NCI-H446 treated with DMSO at 0.1 percent for 48 hours (cell line): ENCODE results near the gene DNAJB1.
"Not testable (repeated sequence)": the region's sequence is repeated elsewhere in the genome, so short reads cannot be mapped to it uniquely, and the experiment has no call there.

Experiments used
- DNase-seq: peaks from one replicate; lab custom pipeline; 2025; lab: John Stamatoyannopoulos, UW

The DNAJB1 gene

DNA sequence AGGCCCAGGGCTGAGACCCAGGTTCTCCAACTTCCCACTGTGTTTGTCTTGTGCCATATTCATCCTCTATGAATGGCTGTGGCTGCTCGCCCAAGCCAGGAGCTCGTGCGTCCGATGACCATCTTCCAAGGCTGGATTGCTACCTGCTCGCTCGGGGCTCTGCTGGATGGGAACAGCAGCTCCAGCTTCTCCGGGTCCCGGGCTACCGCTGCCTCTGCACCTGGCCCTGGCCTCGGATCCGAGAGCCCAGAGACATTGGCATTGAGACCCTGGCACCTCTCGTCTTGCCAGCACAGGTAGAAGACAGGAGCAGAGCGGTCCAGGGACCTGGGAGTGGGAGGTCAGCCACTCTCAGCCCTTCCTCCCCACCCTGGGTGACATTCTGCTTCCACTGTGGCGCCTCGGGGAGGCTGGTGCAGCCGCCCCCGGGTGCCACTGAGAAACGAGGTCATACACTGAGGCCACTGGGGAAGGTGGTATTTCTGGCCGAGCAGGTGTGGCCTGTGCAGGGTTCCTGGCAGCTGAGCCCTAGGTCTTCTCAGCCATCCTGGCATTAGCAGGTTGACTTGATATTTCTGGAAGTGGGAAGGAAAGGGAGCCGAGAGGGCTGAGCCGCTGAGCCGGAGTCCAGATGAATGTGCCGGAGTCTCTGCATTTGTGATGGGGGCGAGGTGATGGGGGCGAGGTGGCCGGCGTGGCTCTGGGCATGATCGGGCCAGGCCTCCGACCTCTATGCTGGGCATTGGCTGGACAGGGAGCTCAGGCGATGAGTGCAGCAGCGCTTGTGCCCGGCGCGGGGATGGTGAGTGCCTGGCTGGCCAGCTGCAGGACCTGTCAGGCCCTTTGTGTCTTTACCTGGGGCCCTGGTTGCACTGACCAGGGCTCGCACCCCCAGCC is 35.1 kb upstream of the DNAJB1 start:
- DNase-seq: no peak

- not testable (repeated sequence) for DNase-seq
Observed at GRCh38 chr19:14552006-14552360, 33.8 kb upstream of the DNAJB1 start.

DNA sequence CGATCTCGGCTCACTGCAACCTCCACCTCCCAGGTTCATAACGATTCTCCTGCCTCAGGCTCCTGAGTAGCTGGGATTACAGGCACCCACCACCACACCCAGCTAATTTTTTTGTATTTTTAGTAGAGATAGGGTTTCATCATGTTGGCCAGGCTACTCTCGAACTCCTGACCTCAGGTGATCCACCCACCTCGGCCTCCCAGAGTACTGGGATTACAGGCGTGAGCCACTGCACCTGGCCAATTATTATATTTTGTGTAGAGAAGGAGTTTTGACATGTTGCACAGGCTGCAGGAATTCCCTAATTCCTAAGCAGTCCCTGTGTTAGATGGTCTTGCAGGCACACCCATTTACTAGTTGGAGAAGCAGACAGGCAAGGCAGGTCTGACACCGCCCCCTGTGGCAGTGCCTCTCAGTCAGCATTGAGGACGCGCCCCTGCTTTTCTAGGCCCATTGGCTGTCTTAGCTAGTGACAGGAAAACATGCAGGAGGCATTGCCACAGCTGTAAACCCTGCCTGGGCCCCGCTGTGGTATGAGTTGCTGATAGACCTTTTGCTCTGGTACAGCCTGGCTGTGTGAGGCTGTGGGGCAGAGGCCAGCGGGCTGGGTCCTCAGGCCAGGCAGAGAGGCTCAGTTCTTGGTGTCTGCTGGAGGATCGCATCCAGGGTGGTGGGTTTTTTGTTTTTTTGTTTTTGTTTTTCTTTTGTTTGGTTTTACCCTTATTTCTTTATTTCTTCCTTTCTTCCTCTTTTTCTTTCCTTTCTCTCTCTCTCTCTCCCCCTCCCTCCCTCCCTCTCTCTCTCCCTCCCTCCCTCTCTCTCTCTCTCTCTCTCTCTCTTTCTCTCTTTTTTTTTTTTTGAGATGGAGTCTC is 33.2 kb upstream of the DNAJB1 start:
- not testable (repeated sequence) for DNase-seq

- DNase-seq: no peak
Observed at GRCh38 chr19:14550201-14550754, 32.1 kb upstream of the DNAJB1 start.

DNA sequence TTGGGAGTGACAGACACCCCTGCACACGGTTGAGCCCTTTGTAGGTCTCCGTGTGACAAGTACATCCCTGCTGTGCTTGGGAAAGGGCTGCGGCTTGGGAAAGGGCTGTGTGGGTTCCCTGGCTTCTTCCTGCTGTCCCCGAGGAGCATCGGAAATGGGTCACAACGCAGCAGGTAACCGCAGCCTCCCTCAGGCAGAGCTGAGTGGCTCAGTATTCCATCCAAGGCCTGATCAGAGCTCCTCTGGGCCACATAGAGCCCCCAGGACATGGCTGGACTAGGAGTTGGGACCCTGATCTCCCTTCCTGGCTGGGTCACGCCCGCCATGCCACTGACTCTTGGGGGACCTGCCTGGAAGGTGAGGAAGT is 27.5 kb upstream of the DNAJB1 start:
- DNase-seq: no peak

DNA sequence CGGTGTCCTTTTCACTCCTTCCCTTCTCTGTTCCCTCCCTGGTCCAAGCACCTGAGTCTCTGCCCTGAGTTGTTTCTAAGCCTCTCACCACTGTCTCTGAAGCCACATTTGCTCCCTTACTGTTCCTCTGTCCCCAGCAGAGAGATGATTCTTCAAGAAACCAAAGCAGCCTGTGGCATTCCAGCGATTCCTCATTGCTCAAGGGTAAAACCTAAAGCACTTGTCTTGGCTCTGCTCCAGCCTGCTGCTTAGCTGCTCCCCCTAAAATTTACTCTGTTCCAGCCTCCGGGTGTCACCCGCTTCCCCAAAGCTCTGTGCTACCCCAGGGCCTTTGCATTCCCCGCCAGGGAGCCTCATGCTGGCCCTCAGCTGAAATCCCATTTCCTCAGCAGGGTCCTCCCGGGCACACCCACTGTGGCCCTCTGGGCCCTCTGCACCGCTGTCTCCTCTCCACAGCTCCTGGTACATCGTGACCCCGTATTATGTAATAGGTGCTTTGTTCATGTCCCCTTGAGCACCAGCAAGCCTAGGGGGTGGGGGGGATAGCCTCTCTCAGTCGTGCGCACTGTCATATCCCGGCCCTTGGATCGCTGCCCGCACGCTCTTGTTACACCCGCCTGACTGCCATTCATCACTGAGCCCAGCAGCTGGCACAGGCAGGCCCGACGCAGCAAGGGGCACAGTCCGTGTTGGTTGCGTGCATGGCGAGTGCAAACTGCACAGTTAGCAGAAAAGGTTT is 26.9 kb upstream of the DNAJB1 start:
- peak; percentile 64 for DNase-seq

- DNase-seq: no peak
Observed at GRCh38 chr19:14544047-14544446, 25.9 kb upstream of the DNAJB1 start.

DNA sequence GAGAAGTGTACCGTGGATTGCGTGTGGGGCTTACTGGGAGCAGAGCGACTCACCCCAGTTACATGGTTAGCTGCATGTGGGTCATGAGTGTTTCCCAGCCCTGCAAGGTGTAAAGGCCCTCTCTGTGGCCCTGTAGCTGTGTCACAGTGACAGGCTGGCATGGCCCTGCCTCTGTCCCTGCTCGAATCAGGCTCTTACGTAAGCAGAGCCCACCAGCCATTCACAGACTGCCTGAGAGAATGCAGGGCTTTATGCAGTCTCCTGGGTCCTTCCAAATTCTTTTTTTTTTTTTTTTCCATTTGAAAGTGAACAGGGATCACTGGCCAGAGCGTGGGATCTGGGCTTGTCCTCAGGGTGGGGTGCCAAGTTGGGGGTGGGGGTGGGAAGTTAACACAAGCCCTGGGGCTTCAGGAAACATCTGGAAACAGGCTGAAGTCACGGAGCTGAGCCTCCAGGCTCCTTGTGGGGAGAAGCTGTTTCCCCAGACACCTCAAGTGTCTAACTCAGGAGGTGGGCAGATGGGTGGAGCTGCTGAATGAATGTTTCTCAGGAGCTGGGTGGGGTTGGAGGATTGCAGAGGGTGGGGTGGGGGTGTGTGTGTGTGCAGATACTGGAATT is 24.6 kb upstream of the DNAJB1 start:
- no peak for DNase-seq

DNA sequence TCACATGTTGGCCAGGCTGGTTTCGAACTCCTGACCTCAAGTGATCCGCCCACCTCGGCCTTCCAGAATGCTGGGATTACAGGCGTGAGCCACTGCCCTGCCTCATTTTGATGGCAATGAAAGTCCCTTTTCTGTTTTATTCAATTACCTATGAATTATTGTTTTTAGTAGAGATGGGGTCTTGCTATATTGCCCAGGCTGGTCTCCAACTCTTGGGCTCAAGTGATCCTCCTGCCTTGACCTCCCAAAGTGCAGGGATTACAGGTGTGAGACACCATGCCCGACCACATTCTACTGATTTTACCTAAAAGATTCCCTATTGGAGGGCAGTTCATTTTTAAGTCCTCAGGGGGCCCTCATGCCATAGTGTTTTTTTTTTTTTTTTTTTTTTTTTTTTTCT is 23.8 kb upstream of the DNAJB1 start:
- not testable (repeated sequence) for DNase-seq

- DNase-seq: no peak
Observed at GRCh38 chr19:14540741-14541525, 22.7 kb upstream of the DNAJB1 start.

- DNase-seq: no peak
Observed at GRCh38 chr19:14536926-14537692, 18.9 kb upstream of the DNAJB1 start.

DNA sequence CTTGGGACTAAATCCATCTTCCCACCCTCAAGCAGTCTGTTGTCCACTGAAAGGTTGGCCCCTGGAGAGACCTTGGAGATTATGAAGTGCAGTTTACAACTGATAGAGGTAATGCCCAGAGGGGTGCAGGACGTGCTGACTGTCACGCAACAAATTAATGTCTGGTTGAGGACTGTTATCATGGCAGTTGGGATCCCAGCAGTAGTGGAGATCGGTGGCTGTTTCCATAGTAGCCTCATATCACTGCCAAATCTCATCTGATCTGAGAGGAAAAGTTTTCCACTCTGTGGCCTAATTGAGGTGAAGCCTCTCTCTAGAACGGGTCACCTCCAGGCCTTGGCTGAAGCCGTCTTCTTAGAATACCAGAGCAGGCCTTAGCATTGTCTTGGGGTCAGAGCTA is 15.3 kb upstream of the DNAJB1 start:
- DNase-seq: no peak

DNA sequence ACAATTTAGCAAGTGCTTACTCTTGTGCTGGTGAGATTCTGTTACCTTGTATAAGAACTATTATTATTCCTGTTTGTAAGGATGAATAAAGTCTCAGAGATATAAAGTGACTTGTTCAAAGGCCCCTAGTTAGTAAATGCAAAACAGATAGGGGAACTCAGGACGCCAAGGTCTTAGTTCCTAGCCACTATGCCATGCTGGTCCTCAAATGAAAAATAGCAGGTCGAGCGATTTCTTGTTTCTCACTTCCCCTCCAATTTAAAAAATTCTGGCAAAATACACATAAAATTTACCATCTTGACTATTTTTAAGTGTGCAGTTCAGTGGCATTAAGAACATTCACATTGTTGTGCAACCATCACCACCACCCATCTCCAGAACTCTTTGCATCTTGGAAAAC is 12.3 kb upstream of the DNAJB1 start:
- DNase-seq: no peak

DNA sequence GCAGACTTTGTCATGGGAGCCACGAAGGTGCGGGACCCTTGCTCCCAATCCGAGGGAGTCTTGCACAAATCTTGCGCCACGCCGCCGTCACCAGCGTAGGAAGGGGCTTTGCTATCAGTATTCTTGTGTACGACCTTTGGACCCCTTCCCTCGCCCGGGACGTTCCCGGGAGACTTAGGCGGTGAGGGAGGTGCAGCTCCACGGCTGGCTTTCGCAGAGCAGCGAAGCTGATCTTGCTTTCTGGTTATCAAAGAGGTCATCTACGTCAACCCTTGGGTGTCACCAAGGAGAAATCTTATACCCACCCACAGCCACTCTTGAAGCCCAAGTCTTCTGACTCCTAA is 11.8 kb upstream of the DNAJB1 start:
- no peak for DNase-seq

GRCh38 chr19:14529254-14530004 is 11.2 kb upstream of the DNAJB1 start, which contains the start of gene TECR:
TECR (plus strand) TSS chr19:14529594; CDS start chr19:14529697, 103 bp downstream.
- peak; percentile 99 for DNase-seq

- DNase-seq: no peak
Observed at GRCh38 chr19:14528419-14529253, 10.4 kb upstream of the DNAJB1 start.

GRCh38 chr19:14526423-14526822 is 8.2 kb upstream of the DNAJB1 start:
- no peak for DNase-seq

- no peak for DNase-seq
Observed at GRCh38 chr19:14525729-14526128, 7.5 kb upstream of the DNAJB1 start.
